Fibroblast of the aortic adventitia (primary cell): ENCODE measurements around the gene DUS4L. TPM values are rescaled to one million over a fixed set of nuclear protein-coding genes. Genes with fewer than 3 reads are reported as not detected.

Experiments used
- DNase-seq: peaks from one replicate; pipeline ENCODE4 v3.0.0-alpha.2; 2010; ENCODE audit warnings: low read depth
- H3K4me3 ChIP-seq: 2 replicates; pipeline ENCODE4 v1.5.1; 2011; ENCODE audit warnings: low read depth, mild to moderate bottlenecking, control low read depth, low read length, moderate library complexity
- total RNA-seq: library from RNA; depleted of rRNA; stranded (reverse); fragments of >200 nt; gene quantifications from 2 replicates; pipeline ENCODE4 v1.2.3, GENCODE V29; 2012; ENCODE audit warnings: low replicate concordance
- TF ChIP-seq, protein P1 (sequence below): IDR thresholded peaks from 2 replicates; pipeline ENCODE4 v1.5.1; 2011; ENCODE audit warnings: mild to moderate bottlenecking, low read length, control low read depth, inconsistent platforms; ENCODE audit not compliant: insufficient read depth

Gene DUS4L
- total RNA-seq, 1 donor = 9.3 TPM

DNA sequence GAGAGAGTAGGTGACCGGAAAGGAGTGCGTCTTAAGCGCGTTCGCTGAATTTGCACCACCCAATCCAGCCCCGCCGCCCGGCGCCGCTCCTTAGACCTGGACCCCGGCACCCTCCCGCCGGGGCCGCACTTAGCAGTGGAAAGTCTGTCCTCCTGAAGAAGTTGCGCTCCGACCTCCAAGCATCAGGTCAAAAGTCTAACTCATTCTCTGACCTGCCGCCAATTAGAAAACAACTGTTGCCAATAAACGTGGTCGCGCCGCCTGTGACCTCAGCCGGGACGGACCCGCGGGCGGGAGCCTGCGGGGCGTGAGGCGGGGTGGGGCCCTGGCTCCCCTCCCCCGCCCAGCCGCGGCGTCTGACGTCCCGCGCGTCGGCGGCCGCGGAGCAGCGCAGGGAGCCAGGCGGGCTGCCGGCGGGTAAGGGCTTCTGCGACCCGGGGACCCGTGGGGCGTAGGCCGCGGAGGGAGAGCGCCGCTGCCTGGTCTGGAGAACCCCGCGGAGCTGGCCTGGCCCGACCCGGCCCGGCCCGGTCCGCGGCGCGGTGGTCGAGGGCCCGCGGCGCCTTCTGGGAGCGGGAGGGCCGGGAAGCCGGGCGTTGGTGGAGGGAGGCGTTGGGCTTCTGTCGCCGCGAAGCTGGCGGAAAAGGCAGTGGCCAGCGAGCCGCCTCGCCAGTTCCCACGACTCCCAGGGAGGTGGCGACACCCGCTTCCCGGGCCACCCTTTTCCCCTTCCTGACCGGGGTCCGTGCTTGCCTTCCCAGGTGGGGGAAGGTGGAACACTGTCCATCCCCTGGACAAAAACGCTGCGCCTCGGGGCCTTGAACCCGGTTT lies 16.3 kb downstream of the DUS4L start, which contains the start of gene BCAP29:
BCAP29 (plus strand) TSS at position 362 of the 831 bp plus-strand sequence. CDS start 527 bp downstream, outside the sequence.
- peak; percentile 43 for DNase-seq
- H3K4me3 ChIP-seq = peak within 1 kb of the TSS; percentile 90
- TF ChIP-seq, protein P1, sequence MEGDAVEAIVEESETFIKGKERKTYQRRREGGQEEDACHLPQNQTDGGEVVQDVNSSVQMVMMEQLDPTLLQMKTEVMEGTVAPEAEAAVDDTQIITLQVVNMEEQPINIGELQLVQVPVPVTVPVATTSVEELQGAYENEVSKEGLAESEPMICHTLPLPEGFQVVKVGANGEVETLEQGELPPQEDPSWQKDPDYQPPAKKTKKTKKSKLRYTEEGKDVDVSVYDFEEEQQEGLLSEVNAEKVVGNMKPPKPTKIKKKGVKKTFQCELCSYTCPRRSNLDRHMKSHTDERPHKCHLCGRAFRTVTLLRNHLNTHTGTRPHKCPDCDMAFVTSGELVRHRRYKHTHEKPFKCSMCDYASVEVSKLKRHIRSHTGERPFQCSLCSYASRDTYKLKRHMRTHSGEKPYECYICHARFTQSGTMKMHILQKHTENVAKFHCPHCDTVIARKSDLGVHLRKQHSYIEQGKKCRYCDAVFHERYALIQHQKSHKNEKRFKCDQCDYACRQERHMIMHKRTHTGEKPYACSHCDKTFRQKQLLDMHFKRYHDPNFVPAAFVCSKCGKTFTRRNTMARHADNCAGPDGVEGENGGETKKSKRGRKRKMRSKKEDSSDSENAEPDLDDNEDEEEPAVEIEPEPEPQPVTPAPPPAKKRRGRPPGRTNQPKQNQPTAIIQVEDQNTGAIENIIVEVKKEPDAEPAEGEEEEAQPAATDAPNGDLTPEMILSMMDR = no peak

DNA sequence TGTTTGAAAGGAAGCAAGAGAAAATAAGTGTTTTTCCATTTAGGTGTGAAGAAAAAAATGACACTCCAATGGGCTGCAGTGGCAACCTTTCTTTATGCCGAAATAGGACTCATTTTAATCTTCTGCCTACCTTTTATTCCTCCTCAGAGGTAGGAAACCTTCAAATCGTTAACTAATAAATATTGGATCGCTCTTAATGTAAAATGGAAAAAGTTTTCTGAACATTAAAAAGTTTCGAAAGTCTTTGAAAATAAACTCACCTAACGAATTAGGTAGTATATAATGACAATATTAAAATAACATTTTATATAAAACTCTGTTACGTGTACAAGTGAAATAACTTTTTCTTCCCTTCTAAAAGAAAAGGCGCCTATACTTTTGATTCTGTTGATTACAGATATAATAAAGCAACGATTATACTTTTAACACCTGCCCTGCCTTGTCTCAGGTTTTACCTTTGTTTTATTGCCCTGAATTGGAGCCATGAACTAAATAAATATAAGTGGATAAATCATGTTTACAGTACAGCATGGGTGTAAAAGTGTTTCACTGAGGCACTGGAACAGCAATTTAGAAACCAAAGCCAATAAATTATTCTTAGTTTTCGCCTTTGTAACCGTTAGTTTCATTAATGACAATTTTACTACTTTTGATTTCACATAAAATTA lies 17.1 kb downstream of the DUS4L start:
- peak overlapping the region; percentile 90 for H3K4me3 ChIP-seq
- DNase-seq = no peak
- TF ChIP-seq, protein P1 = no peak

DNA sequence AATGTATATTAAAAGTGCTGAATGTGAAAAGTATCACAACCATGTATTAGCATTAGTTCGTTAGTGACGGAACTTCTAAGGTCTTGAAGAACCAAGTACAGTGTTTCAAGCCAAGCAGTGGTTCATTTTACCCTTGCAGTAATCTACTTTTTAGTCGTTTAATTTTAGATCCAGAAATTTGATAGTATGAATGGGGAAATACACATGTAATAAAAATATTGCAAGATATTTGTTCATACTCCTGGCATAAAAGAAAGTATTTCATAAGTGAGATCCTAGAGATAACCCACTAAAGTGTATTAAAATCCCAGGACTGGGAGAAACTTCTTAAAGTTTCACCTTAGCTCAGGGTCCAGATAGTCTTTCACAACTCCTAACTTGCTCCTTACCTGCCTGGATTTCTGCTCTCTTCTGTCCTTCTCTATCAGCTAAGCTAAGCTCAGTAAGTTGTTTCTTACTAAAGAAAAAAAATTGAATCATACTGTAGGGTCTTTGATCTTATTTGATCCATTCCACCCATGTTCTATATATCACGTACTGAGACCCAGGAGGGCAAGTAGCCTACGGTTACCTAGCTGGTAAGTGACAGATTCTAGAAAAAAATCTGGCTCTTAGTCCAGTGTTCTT lies 17.7 kb downstream of the DUS4L start:
- peak overlapping the region; percentile 90 for H3K4me3 ChIP-seq
- TF ChIP-seq, protein P1 = no peak
- peak; percentile 61 for DNase-seq

DNA sequence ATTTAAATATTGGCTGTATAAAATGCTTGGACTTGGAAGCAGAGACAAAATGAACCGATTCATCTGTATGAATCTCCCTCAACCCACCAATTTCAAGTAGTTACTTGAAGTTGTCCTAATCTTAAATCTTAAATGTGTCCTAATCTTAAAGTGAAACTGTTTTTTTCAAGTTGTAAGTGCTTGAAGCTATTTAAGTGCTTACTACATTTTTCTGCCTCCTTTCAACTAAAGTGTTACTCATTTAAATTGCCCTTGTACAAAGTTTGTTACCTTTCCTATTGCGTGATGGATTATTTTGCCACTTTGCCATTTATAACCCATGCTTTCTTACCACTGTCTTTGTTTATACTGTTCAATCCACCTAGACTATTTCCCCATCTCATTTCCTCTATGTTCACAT lies 19.1 kb downstream of the DUS4L start:
- TF ChIP-seq, protein P1 = no peak
- DNase-seq = peak; percentile 26
- H3K4me3 ChIP-seq = no peak overlapping the region

DNA sequence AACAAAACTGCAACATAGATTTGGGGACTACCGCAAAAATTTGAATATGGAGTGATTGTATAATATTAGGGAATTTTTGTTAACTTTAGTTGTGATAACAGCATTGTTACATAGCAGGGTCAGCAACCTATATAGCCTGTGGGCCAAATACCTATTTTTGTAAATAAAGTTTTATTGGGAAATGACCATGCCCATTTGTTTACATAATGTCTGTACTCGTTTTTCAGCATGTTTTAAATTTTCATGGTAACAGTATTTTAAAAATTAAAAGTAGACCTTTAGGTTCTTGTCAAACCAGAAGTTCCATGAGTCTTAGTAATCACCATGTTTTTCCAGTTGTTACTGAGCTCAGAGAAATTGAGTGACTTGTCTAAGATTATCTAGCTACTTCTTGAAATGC lies 20.9 kb downstream of the DUS4L start:
- H3K4me3 ChIP-seq = no peak overlapping the region
- TF ChIP-seq, protein P1 = no peak
- DNase-seq = no peak

DNA sequence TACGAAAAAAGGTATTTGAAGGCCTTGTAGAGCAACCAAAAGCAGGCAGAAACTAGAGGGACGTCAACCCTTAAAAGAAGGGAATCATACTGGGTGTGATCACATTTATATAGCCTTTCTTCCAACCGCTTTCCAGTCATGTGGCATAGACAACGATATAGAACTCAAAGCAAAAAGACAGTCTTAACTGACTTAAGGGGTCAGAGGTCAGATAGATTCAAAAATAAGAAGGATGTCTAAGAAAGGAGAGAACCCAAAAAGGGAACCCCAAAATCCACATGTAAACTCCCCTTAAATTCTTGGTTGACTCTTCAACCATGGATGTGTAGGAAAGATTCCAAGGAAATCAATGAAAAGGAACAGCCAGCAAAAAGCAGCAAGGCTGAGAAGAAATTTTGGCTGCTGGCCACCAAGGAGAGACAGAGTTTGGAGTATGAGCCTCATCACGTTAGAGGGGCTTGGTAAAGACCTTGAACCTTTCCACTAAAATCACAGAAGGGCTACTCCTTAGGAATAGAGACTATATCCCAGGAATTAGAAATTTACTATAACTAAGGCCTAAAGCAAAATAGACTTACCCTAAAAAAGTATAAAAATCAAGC lies 24.9 kb downstream of the DUS4L start:
- TF ChIP-seq, protein P1 = no peak
- DNase-seq = no peak
- H3K4me3 ChIP-seq = no peak overlapping the region
